Measurements from ENCODE around the gene FOXM1.
A peak's percentile ranks its signal among the peaks of the same experiment; 100 is the strongest.

The FOXM1 gene

DNA sequence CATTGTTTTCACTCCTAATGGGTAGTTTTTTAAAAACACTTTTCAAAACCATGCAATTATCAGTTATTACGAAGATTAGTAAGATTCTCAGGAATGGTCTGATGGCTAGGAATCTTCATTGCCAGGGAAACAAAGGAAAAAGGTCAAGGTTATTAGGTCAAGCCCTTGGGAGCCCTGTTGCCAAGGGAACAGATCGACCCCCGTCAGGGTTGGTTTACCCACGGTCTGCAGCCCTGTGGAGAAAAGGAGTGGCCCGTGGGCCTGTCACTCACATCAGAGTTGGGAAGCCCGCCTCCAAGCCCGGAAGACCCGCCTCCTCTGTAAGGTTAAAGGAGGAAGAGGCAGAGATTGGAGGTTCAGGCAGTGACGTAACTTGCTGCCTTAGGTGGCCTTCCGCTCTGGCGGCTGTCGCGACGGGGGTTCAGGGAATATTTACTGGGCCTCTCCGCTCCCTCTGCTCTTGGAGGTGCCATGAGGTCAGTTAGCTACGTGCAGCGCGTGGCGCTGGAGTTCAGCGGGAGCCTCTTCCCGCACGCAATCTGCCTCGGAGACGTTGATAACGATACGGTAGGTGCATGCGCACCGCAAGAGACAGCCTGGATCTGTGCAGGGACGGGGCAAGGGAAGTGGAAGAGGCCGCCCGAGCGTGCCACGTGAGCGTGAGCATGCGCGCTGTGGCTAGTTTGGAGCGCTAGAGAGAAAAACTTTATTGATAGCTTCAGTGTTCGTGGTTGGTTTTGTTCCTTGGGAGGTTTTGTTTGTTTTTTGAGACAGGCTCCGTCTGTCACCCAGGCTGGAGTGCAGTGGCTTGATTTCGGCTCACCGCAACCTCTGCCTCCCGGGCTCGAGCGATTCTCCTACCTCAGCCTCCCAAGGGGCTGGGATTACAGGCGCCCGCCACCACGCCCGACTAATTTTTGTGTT, 64.4 kb downstream of the FOXM1 start, which contains the start of gene ITFG2:
Gene ITFG2 (plus strand): TSS at position 379 of the 924 bp plus-strand sequence. CDS start 93 bp downstream, at position 472.
- peak within 1 kb of the TSS; percentile 80 for H3K9ac ChIP-seq (ENCODE audit: low read length)
- H3K36me3 ChIP-seq (ENCODE audit: control insufficient read depth, insufficient read depth, low read length): no peaks in the 10 kb centered on the region
- H3K27me3 ChIP-seq (ENCODE audit: control insufficient read depth, insufficient read depth, low read length): no peaks in the 10 kb centered on the region
- H3K4me3 ChIP-seq (ENCODE audit: low read length): peak within 1 kb of the TSS; percentile 95
- peaks cover 7% of the 10 kb centered on the region for H3K4me1 ChIP-seq (ENCODE audit: control insufficient read depth, insufficient read depth, low read length)
- no peaks in the 10 kb centered on the region for H3K9me3 ChIP-seq (ENCODE audit: control insufficient read depth, low read length)

DNA sequence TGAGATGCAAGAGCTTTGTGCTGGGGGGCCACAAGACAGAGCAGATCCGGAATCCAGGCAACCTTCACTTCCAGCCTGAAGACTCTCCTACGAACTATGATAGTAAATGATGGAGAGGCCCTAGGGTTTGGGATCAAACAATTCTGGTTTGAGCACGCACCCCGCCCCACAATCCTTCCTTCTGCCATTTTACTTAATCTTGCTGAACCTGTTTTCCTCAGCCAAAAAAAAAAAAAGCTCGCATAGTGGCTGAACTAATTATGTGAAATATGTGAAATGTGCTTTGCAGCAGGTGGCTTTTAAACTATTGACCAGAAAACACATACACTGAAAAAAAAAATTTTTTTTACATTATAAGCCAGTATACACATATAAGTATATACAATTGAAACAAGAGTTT, 65.2 kb downstream of the FOXM1 start:
- Histone ChIP-seq H3K4me1 (ENCODE audit: control insufficient read depth, insufficient read depth, low read length) (peaks cover 7% of the 10 kb centered on the region), H3K36me3 (ENCODE audit: control insufficient read depth, insufficient read depth, low read length) (no peaks in the 10 kb centered on the region), H3K9me3 (ENCODE audit: control insufficient read depth, low read length) (no peaks in the 10 kb centered on the region), H3K4me3 (ENCODE audit: low read length) (peak overlapping the region; percentile 95), H3K27me3 (ENCODE audit: control insufficient read depth, insufficient read depth, low read length) (no peaks in the 10 kb centered on the region), H3K9ac (ENCODE audit: low read length) (peak overlapping the region; percentile 80)
